ENCODE results near the gene FBXW12. TPM values are rescaled to one million over a fixed set of nuclear protein-coding genes. Genes with fewer than 3 reads are reported as not detected.

The FBXW12 gene
- total and polyA plus RNA-seq, 2 experiments from 2014 or later: not detected

GRCh38 chr3:48402281-48402732, 30.3 kb downstream of the FBXW12 start:
- DNase-seq: peak; percentile 97
- no peaks in the 10 kb centered on the region for H3K36me3 ChIP-seq (ENCODE audit: low read depth)
- peak overlapping the region; percentile 87 for H3K4me2 ChIP-seq (ENCODE audit: unreplicated experiment)
- H3K4me1 ChIP-seq (ENCODE audit: insufficient read depth): peaks cover 12% of the 10 kb centered on the region
- in situ Hi-C loops (cut with MboI): no loop called here
- H3F3A ChIP-seq (ENCODE audit: insufficient read depth): peaks cover 12% of the 10 kb centered on the region
- H3K79me2 ChIP-seq (ENCODE audit: insufficient read depth): no peaks in the 10 kb centered on the region
- H2AFZ ChIP-seq: no peak overlapping the region
- TF ChIP-seq EZH2 (IDR thresholded peaks at IDR 0.05; ENCODE audit: insufficient read depth, poor library complexity, severe bottlenecking) (no peak), EZH2phosphoT487 (IDR thresholded peaks at IDR 0.05; ENCODE audit: insufficient read depth, low read depth) (0 out of 2 replicates have a peak, but pooled peaks have one; percentile 65)
- no peaks in the 10 kb centered on the region for H3K9me2 ChIP-seq (ENCODE audit: insufficient read depth)
- no peaks in the 10 kb centered on the region for H3K9me3 ChIP-seq (ENCODE audit: low read depth)
- peak overlapping the region; percentile 53 for H3K27ac ChIP-seq
- H3K27me3 ChIP-seq (replicated peaks; ENCODE audit: insufficient read depth): no peaks in the 10 kb centered on the region; the same call in 1 of the 2 replicates
- 0 to 2% methylated on average over 8 of the region's 8 CpGs for WGBS, 2 experiments (ENCODE audit: low coverage in 1 of 2, low lambda C conversion rate in 2 of 2, missing lambda C conversion rate in 2 of 2)
- no peaks in the 10 kb centered on the region for H4K20me1 ChIP-seq (ENCODE audit: insufficient read depth)
- H3K4me3 ChIP-seq: 0 out of 2 replicates have a peak overlapping the region, but pooled peaks have one; percentile 12
- no peak overlapping the region for H3K9ac ChIP-seq

- Histone ChIP-seq H3K4me1 (ENCODE audit: insufficient read depth) (peaks cover 12% of the 10 kb centered on the region), H2AFZ (no peak overlapping the region), H3K27ac (no peak overlapping the region), H3K4me3 (no peak overlapping the region), H3K9me3 (ENCODE audit: low read depth) (no peaks in the 10 kb centered on the region), H3K36me3 (ENCODE audit: low read depth) (no peaks in the 10 kb centered on the region), H3K9me2 (ENCODE audit: insufficient read depth) (no peaks in the 10 kb centered on the region), H3K79me2 (ENCODE audit: insufficient read depth) (no peaks in the 10 kb centered on the region), H3F3A (ENCODE audit: insufficient read depth) (peaks cover 12% of the 10 kb centered on the region), H3K9ac (no peak overlapping the region), H4K20me1 (ENCODE audit: insufficient read depth) (no peaks in the 10 kb centered on the region), H3K4me2 (ENCODE audit: unreplicated experiment) (no peak overlapping the region), H3K27me3 (replicated peaks; ENCODE audit: insufficient read depth) (no peaks in the 10 kb centered on the region; the same call in 1 of the 2 replicates)
- in situ Hi-C loops (cut with MboI): no loop called here
- no peak for DNase-seq
- 46 to 61% methylated on average over 3 of the region's 3 CpGs for WGBS, 2 experiments (ENCODE audit: low coverage in 1 of 2, low lambda C conversion rate in 2 of 2, missing lambda C conversion rate in 2 of 2)
- TF ChIP-seq EZH2 (IDR thresholded peaks at IDR 0.05; ENCODE audit: insufficient read depth, poor library complexity, severe bottlenecking) (no peak), EZH2phosphoT487 (IDR thresholded peaks at IDR 0.05; ENCODE audit: insufficient read depth, low read depth) (no peak)
These were observed 30.9 kb downstream of the FBXW12 start for GRCh38 chr3:48402907-48403306.

DNA sequence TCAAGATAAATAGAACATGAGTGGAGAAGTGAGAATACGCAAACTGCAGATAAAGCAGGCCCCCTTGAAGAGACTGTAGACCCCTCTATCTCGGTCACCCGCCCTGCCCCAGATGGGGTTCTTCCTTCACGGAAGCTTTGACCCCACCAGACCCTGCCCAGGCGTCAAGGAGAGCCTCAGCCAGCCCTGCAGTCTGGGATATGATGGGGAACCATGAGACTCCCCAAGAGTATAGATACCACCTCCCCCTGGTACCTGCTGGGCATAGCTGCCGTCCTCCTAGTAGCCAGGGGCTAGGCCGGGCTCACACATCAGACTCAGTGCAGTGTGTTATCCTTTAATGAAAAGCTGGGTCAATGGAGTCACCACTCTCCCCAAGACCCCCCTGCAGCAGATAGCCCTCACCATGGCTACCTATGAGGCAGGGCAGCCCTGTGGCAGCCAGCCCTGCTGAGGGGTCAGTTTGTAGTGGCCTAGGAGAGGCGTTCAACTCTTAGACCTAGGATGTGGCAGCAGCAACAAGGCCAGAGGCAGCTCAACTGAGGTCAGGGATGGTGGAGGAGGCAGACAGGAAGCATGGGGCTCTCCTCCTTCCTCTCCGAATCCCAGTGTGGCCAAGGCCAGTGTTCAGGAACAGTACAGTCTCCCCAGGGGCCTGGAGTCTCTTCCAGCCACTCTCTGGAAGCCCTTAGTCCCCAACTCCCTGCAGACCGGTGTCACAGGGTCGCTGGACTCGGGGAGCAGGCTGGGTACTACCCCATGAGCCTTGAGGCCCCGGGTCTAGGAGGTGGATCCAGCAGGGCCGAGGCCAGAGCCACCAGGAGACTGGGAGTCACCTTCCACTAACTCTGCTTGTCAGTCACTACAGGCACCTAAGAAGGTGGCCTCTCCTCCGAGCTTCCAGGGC, 31.8 kb downstream of the FBXW12 start:
- no peaks in the 10 kb centered on the region for H3K79me2 ChIP-seq (ENCODE audit: insufficient read depth)
- H3K27me3 ChIP-seq (replicated peaks; ENCODE audit: insufficient read depth): no peaks in the 10 kb centered on the region; the same call in 1 of the 2 replicates
- no peaks in the 10 kb centered on the region for H3K9me2 ChIP-seq (ENCODE audit: insufficient read depth)
- in situ Hi-C loops (cut with MboI): no loop called here
- DNase-seq: no peak
- no peaks in the 10 kb centered on the region for H3K9me3 ChIP-seq (ENCODE audit: low read depth)
- no peak for TF ChIP-seq EZH2phosphoT487 (IDR thresholded peaks at IDR 0.05; ENCODE audit: insufficient read depth, low read depth)
- TF ChIP-seq EZH2 (IDR thresholded peaks at IDR 0.05; ENCODE audit: insufficient read depth, poor library complexity, severe bottlenecking): no peak
- no peak overlapping the region for H3K9ac ChIP-seq
- peaks cover 12% of the 10 kb centered on the region for H3F3A ChIP-seq (ENCODE audit: insufficient read depth)
- H2AFZ ChIP-seq: no peak overlapping the region
- H4K20me1 ChIP-seq (ENCODE audit: insufficient read depth): no peaks in the 10 kb centered on the region
- H3K4me2 ChIP-seq (ENCODE audit: unreplicated experiment): no peak overlapping the region
- 88 to 90% methylated on average over 14 to 15 of the region's 15 CpGs for WGBS, 2 experiments (ENCODE audit: low coverage in 1 of 2, low lambda C conversion rate in 2 of 2, missing lambda C conversion rate in 2 of 2)
- no peak overlapping the region for H3K27ac ChIP-seq
- H3K4me3 ChIP-seq: no peak overlapping the region
- H3K36me3 ChIP-seq (ENCODE audit: low read depth): no peaks in the 10 kb centered on the region
- peaks cover 12% of the 10 kb centered on the region for H3K4me1 ChIP-seq (ENCODE audit: insufficient read depth)

GRCh38 chr3:48404440-48405342, 32.7 kb downstream of the FBXW12 start:
- Histone ChIP-seq H3K36me3 (ENCODE audit: low read depth) (no peaks in the 10 kb centered on the region), H3K9me2 (ENCODE audit: insufficient read depth) (no peaks in the 10 kb centered on the region), H3K4me2 (ENCODE audit: unreplicated experiment) (no peak overlapping the region), H3K27ac (no peak overlapping the region), H3F3A (ENCODE audit: insufficient read depth) (peaks cover 12% of the 10 kb centered on the region), H4K20me1 (ENCODE audit: insufficient read depth) (no peaks in the 10 kb centered on the region), H3K79me2 (ENCODE audit: insufficient read depth) (no peaks in the 10 kb centered on the region), H3K27me3 (replicated peaks; ENCODE audit: insufficient read depth) (no peaks in the 10 kb centered on the region), H3K4me1 (ENCODE audit: insufficient read depth) (peaks cover 12% of the 10 kb centered on the region), H3K9me3 (ENCODE audit: low read depth) (no peaks in the 10 kb centered on the region), H3K9ac (no peak overlapping the region), H2AFZ (no peak overlapping the region), H3K4me3 (no peak overlapping the region)
- 75 to 80% methylated on average over 21 of the region's 21 CpGs for WGBS, 2 experiments (ENCODE audit: low coverage in 1 of 2, low lambda C conversion rate in 2 of 2, missing lambda C conversion rate in 2 of 2)
- in situ Hi-C loops (cut with MboI): no loop called here
- no peak for DNase-seq
- TF ChIP-seq EZH2phosphoT487 (IDR thresholded peaks at IDR 0.05; ENCODE audit: insufficient read depth, low read depth) (no peak), EZH2 (IDR thresholded peaks at IDR 0.05; ENCODE audit: insufficient read depth, poor library complexity, severe bottlenecking) (no peak)
